Thyroid gland (tissue), 4 donors: ENCODE measurements around the gene CDH6. TPM values are rescaled to one million over a fixed set of nuclear protein-coding genes. Genes with fewer than 3 reads are reported as not detected.

Source experiments
- DNase-seq, 2 donors: peaks; one replicate each; pipeline ENCODE4 v3.0.0-alpha.2; 2019
- H3K27ac ChIP-seq, 3 donors: fragments of 200-600 bp; sonication (generic); 1 replicate in 2 of 3; 2 replicates in 1 of 3; pipeline ENCODE4 v1.5.1; 2016 to 2019; ENCODE audit warnings: mild to moderate bottlenecking in 1 of 3, moderate library complexity in 1 of 3
- H3K27me3 ChIP-seq: fragments of 200-600 bp; sonication (generic); one replicate; pipeline ENCODE4 v1.5.1; 2019
- H3K36me3 ChIP-seq, 2 donors: fragments of 200-600 bp; sonication (generic); one replicate each; pipeline ENCODE4 v1.5.1; 2016 to 2019
- H3K4me1 ChIP-seq, 2 donors: fragments of 200-600 bp; sonication (generic); one replicate each; pipeline ENCODE4 v1.5.1; 2017 to 2019
- H3K4me3 ChIP-seq, 3 donors: fragments of 200-600 bp; sonication (generic); replicated peaks in 1 of 3; 1 replicate in 2 of 3; 2 replicates in 1 of 3; pipeline ENCODE4 v1.5.1; 2016; ENCODE audit warnings: mild to moderate bottlenecking in 1 of 3
- H3K9me3 ChIP-seq: fragments of 200-600 bp; sonication (generic); one replicate; pipeline ENCODE4 v1.5.1; 2017
- POLR2A ChIP-seq, 2 donors: fragments of 450-650 bp; IDR thresholded peaks; one replicate each; pipeline ENCODE4 v1.6.1; 2017; ENCODE audit warnings: antibody characterized with exemption in 2 of 2, mild to moderate bottlenecking in 2 of 2, moderate library complexity in 1 of 2
- WGBS, 2 donors: methylation state at CpG; one replicate each; pipeline ENCODE4 v1.1.5; 2017; 5-methylcytosine and 5-hydroxymethylcytosine counted together
- intact Hi-C: fragments of 100-400 bp; cut with DNase I; formaldehyde crosslinking; loops from one replicate; pipeline ENCODE4 v1.15.1; 2023
- total RNA-seq, 4 donors: library from RNA; depleted of rRNA; stranded (reverse); fragments of >200 nt; gene quantifications; one replicate each; pipeline ENCODE4 v1.2.3, GENCODE V29; 2016
- TF ChIP-seq, protein P1 (sequence below), 6 experiments: fragments of 200-600 bp in 3 of 6; fragments of 450-650 bp in 3 of 6; sonication (generic) in 3 of 6; IDR thresholded peaks; one replicate each; pipeline ENCODE4 v1.5.1; 2016 to 2019; ENCODE audit warnings: antibody characterized with exemption in 6 of 6, mild to moderate bottlenecking in 2 of 6, inconsistent platforms in 1 of 6, moderate library complexity in 1 of 6

CDH6 gene
- total RNA-seq, 4 donors from 2014 or later = 1.0 to 3.0 (median 2.2) TPM

DNA sequence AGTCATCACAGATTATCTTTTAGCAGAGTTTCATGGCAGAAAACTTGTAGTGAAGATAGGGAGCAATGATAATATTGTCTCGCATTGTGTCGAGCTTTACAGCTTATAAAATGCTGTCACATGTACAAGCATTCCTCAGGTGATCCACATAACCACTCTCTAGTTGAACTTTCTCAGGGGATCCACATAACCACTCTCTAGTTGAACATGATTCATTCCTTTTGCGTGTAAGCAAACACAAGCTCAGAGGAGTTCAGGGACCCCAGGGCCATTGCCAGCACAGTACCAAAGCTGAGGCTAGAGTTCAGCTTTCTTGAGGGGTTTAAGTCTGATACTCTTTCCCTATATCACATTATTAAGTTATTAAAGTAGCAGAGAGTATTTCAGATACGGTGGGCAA lies 86.7 kb downstream of the CDH6 start:
- intact Hi-C loops = no loop called here
- Histone ChIP-seq H3K9me3 (no peaks in the 10 kb centered on the region), H3K4me3 (no peak overlapping the region), H3K27ac (no peak overlapping the region), H3K36me3 (no peaks in the 10 kb centered on the region), H3K27me3 (no peaks in the 10 kb centered on the region), H3K4me1 (peaks cover 0 to 12% of the 10 kb centered on the region in 2 donors)
- TF ChIP-seq, protein P1, sequence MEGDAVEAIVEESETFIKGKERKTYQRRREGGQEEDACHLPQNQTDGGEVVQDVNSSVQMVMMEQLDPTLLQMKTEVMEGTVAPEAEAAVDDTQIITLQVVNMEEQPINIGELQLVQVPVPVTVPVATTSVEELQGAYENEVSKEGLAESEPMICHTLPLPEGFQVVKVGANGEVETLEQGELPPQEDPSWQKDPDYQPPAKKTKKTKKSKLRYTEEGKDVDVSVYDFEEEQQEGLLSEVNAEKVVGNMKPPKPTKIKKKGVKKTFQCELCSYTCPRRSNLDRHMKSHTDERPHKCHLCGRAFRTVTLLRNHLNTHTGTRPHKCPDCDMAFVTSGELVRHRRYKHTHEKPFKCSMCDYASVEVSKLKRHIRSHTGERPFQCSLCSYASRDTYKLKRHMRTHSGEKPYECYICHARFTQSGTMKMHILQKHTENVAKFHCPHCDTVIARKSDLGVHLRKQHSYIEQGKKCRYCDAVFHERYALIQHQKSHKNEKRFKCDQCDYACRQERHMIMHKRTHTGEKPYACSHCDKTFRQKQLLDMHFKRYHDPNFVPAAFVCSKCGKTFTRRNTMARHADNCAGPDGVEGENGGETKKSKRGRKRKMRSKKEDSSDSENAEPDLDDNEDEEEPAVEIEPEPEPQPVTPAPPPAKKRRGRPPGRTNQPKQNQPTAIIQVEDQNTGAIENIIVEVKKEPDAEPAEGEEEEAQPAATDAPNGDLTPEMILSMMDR (IDR thresholded peaks at IDR 0.05) = no peak
- no peak for TF ChIP-seq POLR2A (IDR thresholded peaks at IDR 0.05)
- DNase-seq = no peak
- WGBS, 2 donors = 85 to 88% methylated on average over 4 of the region's 4 CpGs

DNA sequence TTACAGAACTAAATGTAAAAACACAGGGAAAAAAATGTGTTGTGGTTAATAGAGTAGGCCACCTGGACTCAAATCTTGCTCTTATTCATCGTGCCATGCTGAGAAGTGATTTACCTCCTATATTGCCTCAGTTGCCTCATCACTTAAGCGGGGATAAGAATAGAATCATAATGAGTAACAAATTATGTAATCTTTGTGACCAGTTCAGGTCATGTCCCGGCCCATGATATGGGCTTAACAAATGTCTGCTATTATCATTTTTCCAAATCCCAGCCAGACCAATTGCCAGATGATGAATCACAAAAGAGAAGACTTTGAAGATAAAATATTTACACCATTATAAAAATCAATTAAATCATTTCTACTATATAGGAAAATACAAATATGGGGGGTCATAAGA lies 89.8 kb downstream of the CDH6 start:
- 43 to 48% methylated on average over 3 of the region's 3 CpGs for WGBS, 2 donors
- no peak for DNase-seq
- Histone ChIP-seq H3K4me1 (peaks cover 0 to 19% of the 10 kb centered on the region in 2 donors), H3K36me3 (no peaks in the 10 kb centered on the region), H3K4me3 (no peak overlapping the region), H3K9me3 (no peaks in the 10 kb centered on the region), H3K27ac (no peak overlapping the region), H3K27me3 (no peaks in the 10 kb centered on the region)
- intact Hi-C loops = no loop called here
- TF ChIP-seq POLR2A (IDR thresholded peaks at IDR 0.05) = no peak
- TF ChIP-seq, protein P1 (IDR thresholded peaks at IDR 0.05) = no peak

DNA sequence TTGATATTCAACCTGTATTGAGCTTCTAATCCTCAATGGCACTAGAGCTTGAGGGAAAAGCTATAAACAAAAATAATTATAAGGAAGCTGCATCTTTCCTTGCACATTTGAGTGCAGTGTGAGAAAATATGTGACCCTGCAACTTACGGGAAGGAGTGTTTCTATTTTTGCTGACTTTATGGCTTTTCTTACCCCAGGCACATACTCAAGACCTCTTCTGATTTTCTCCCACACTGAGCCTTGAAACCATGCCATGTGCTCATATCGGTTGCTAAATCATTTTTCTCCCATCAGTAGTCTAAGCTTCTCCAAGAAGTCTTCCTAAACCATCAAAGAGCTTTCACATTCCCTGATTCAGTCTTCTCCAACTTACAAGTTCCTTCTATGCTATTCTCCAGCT lies 91.5 kb downstream of the CDH6 start:
- Histone ChIP-seq H3K36me3 (no peaks in the 10 kb centered on the region), H3K27me3 (no peaks in the 10 kb centered on the region), H3K27ac (no peak overlapping the region), H3K4me1 (peaks cover 0 to 19% of the 10 kb centered on the region in 2 donors), H3K9me3 (no peaks in the 10 kb centered on the region), H3K4me3 (no peak overlapping the region)
- DNase-seq = peak; percentile 8 to 18
- WGBS, 2 donors = 14 to 20% methylated on average over 2 of the region's 2 CpGs
- intact Hi-C loops = no loop called here
- TF ChIP-seq, protein P1 (IDR thresholded peaks at IDR 0.05) = no peak
- no peak for TF ChIP-seq POLR2A (IDR thresholded peaks at IDR 0.05)

DNA sequence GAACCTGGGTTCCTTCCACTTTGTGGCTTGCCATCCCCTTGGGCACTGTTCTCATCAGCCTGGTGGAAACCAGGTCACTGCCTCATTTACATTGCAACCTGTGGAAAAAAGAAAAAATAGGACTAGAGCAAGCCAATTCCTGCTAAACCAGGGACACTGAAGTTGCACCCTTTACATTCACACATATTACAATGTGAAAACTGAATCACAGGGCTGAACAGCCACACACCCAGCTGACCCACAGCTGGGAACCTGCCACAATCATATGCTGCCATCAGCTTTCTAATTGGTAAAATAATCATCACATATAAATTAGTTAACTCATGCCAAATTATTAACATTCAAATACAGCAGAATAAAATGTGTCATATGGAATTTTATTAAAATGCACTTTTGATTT lies 94.5 kb downstream of the CDH6 start:
- TF ChIP-seq, protein P1 (IDR thresholded peaks at IDR 0.05) = no peak
- TF ChIP-seq POLR2A (IDR thresholded peaks at IDR 0.05) = no peak
- no peak overlapping the region for H3K4me3 ChIP-seq
- no peaks in the 10 kb centered on the region for H3K36me3 ChIP-seq
- H3K9me3 ChIP-seq = no peaks in the 10 kb centered on the region
- DNase-seq = no peak
- no peak overlapping the region for H3K27ac ChIP-seq
- H3K4me1 ChIP-seq = peaks cover 0 to 19% of the 10 kb centered on the region in 2 donors
- intact Hi-C loops = no loop called here
- H3K27me3 ChIP-seq = no peaks in the 10 kb centered on the region

DNA sequence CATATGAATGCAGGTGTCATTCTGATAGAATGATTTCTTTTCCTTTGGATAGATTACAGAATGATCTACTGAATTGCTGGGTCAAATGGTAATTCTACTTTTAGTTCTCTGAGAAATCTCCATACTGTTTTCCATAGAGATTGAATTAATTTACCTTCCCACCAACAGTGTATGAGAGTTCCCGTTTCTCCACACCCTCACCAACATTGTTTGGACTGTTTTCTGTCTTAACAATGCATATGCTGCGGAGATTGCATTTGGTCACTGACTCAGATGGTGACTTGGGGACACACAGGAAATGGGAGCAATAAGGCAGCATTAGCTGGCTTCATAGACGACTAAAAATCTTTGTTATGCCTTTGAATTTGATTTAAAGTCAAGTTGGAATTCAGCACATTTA lies 95.9 kb downstream of the CDH6 start:
- Histone ChIP-seq H3K27ac (no peak overlapping the region), H3K4me1 (peaks cover 0 to 15% of the 10 kb centered on the region in 2 donors), H3K4me3 (no peak overlapping the region), H3K36me3 (no peaks in the 10 kb centered on the region), H3K27me3 (no peaks in the 10 kb centered on the region), H3K9me3 (no peaks in the 10 kb centered on the region)
- intact Hi-C loops = no loop called here
- DNase-seq = no peak
- WGBS, 2 donors = 81 to 82% methylated on average over 3 of the region's 3 CpGs
- TF ChIP-seq, protein P1 (IDR thresholded peaks at IDR 0.05) = no peak
- no peak for TF ChIP-seq POLR2A (IDR thresholded peaks at IDR 0.05)
